Right ventricle myocardium inferior (tissue), 1 donor: Measurements from ENCODE around the gene SORCS2. TPM values are rescaled to one million over a fixed set of nuclear protein-coding genes. Genes with fewer than 3 reads are reported as not detected.
A peak's percentile ranks its signal among the peaks of the same experiment; 100 is the strongest.

Source experiments
- ATAC-seq: fragments of 200-7000 bp; cut with Tn5 transposase; one replicate; pipeline ENCODE4 v1.9.1; 2020; ENCODE audit warnings: mild to moderate bottlenecking, moderate library complexity
- DNase-seq: peaks from one replicate; pipeline ENCODE4 v3.0.0; 2021; ENCODE audit errors: missing footprints
- intact Hi-C: fragments of 100-400 bp; cut with DNase I; formaldehyde crosslinking; loops from one replicate; pipeline ENCODE4 v1.11.0; 2022
- total RNA-seq: library from RNA; stranded (reverse); fragmentation: NEBNext Ultra II Directional; extraction: Animal tissue kit (Norgen Biotek cat#: 25700); gene quantifications from one replicate; pipeline ENCODE4 v1.2.1, GENCODE V29; 2021
- donor health status: DM: no; HTN: yes; CAD: no; lungs with severe emphysema.

The SORCS2 gene
- total RNA-seq, 1 donor from 2014 or later, result 1.1 TPM

GRCh38 chr4:7530932-7531639 is 338.7 kb downstream of the SORCS2 start:
- DNase-seq (no peak), ATAC-seq (no peak)
- intact Hi-C loops, result no loop called here

GRCh38 chr4:7531640-7531994 is 339.3 kb downstream of the SORCS2 start:
- intact Hi-C loops, result no loop called here
- ATAC-seq, result no peak
- DNase-seq, result no peak

- no peak for DNase-seq
These were observed 339.7 kb downstream of the SORCS2 start for GRCh38 chr4:7532043-7532442.

GRCh38 chr4:7533267-7533666 is 340.9 kb downstream of the SORCS2 start:
- intact Hi-C loops, result no loop called here
- DNase-seq, result no peak
- ATAC-seq, result no peak

More at GRCh38 chr4:7532043-7532442, 339.7 kb downstream of the SORCS2 start:
- intact Hi-C loops, result no loop called here
- ATAC-seq, result no peak

GRCh38 chr4:7535094-7535493 is 342.8 kb downstream of the SORCS2 start:
- no peak for ATAC-seq
- intact Hi-C loops, result no loop called here
- peak; percentile 14 for DNase-seq

GRCh38 chr4:7535619-7536018 is 343.3 kb downstream of the SORCS2 start:
- ATAC-seq (no peak), DNase-seq (peak; percentile 60)
- intact Hi-C loops, result no loop called here

GRCh38 chr4:7536876-7537275 is 344.5 kb downstream of the SORCS2 start:
- DNase-seq (peak; percentile 43), ATAC-seq (no peak)
- intact Hi-C loops, result no loop called here

GRCh38 chr4:7537853-7538400 is 345.6 kb downstream of the SORCS2 start:
- ATAC-seq, result no peak
- intact Hi-C loops, result no loop called here
- DNase-seq, result peak; percentile 16

- intact Hi-C loops, result no loop called here
- no peak for DNase-seq
- no peak for ATAC-seq
These were observed 346.2 kb downstream of the SORCS2 start for GRCh38 chr4:7538518-7538917.

GRCh38 chr4:7539186-7539585 is 346.8 kb downstream of the SORCS2 start:
- DNase-seq (no peak), ATAC-seq (no peak)
- intact Hi-C loops, result no loop called here

- DNase-seq (no peak), ATAC-seq (no peak)
- intact Hi-C loops, result no loop called here
These were observed 347.3 kb downstream of the SORCS2 start for GRCh38 chr4:7539659-7540058.

GRCh38 chr4:7540206-7540605 is 347.9 kb downstream of the SORCS2 start:
- intact Hi-C loops, result no loop called here
- DNase-seq (no peak), ATAC-seq (no peak)

- intact Hi-C loops, result no loop called here
- ATAC-seq (no peak), DNase-seq (no peak)
These were observed 348.5 kb downstream of the SORCS2 start for GRCh38 chr4:7540654-7541413.

- no peak for ATAC-seq
- intact Hi-C loops, result no loop called here
- no peak for DNase-seq
These were observed 349.1 kb downstream of the SORCS2 start for GRCh38 chr4:7541414-7541810.

GRCh38 chr4:7542781-7543180 is 350.4 kb downstream of the SORCS2 start:
- intact Hi-C loops, result no loop called here
- ATAC-seq (no peak), DNase-seq (no peak)

GRCh38 chr4:7546152-7546808 is 353.9 kb downstream of the SORCS2 start:
- no peak for ATAC-seq
- DNase-seq, result no peak
- intact Hi-C loops, result no loop called here

GRCh38 chr4:7546809-7547367 is 354.6 kb downstream of the SORCS2 start:
- no peak for ATAC-seq
- no peak for DNase-seq
- intact Hi-C loops, result no loop called here

- ATAC-seq (no peak), DNase-seq (no peak)
- intact Hi-C loops, result no loop called here
These were observed 355.2 kb downstream of the SORCS2 start for GRCh38 chr4:7547368-7548040.

- ATAC-seq (no peak), DNase-seq (no peak)
- intact Hi-C loops, result no loop called here
These were observed 357.5 kb downstream of the SORCS2 start for GRCh38 chr4:7549866-7550265.
